Measurements from ENCODE around the gene ZEB1.

ZEB1 gene

DNA sequence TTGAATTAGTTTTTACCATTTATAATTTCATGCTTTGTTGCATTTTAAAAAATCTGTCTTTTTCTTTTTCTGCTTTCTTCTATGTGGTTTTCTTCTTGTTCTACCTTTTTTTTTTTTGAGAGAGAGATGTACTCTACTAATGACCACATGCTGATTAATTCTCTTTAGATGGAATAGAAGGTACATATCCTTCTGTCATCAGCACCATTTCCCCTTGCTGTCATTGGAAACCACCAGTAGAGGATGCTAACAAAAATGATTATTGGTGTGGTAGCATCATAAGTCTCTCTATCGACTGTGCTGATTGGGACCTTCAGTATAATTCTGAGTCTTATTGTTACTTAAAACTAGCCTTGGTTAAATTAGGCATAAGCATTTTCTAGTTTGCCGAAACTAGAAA is 3.6 kb downstream of the ZEB1 start:
- H3K4me3 ChIP-seq (ENCODE audit: low read depth, low read length) = no peak overlapping the region
- TF ChIP-seq, protein P1, sequence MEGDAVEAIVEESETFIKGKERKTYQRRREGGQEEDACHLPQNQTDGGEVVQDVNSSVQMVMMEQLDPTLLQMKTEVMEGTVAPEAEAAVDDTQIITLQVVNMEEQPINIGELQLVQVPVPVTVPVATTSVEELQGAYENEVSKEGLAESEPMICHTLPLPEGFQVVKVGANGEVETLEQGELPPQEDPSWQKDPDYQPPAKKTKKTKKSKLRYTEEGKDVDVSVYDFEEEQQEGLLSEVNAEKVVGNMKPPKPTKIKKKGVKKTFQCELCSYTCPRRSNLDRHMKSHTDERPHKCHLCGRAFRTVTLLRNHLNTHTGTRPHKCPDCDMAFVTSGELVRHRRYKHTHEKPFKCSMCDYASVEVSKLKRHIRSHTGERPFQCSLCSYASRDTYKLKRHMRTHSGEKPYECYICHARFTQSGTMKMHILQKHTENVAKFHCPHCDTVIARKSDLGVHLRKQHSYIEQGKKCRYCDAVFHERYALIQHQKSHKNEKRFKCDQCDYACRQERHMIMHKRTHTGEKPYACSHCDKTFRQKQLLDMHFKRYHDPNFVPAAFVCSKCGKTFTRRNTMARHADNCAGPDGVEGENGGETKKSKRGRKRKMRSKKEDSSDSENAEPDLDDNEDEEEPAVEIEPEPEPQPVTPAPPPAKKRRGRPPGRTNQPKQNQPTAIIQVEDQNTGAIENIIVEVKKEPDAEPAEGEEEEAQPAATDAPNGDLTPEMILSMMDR (IDR thresholded peaks at IDR 0.05; ENCODE audit: low read depth, low read length, missing control alignments) = peak; percentile 54
- DNase-seq (ENCODE audit: low read depth) = no peak

- no peak for DNase-seq (ENCODE audit: low read depth)
- H3K4me3 ChIP-seq (ENCODE audit: low read depth, low read length) = no peak overlapping the region
- TF ChIP-seq, protein P1 (IDR thresholded peaks at IDR 0.05; ENCODE audit: low read depth, low read length, missing control alignments) = no peak
Measured at GRCh38 chr10:31340343-31340742, 21.3 kb downstream of the ZEB1 start.

DNA sequence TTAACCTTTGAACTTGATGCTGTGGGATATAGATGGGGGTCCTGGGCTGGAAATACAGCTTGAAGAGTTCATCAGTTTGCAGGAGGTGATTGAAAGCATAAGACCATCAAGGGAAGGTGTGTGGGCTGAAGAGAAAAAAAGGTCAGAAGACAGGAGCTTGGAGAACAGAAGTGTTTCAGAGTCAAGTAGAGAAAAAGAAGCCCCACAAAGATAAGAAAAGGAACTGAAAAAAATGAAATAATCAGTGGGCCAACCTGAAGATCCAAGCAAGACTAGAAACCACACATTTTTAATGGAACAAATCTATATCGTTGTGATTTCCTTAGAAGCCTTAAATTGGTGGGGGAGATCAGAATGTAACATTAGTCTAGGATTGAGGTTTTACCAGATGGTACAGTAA is 22.5 kb downstream of the ZEB1 start:
- H3K4me3 ChIP-seq (ENCODE audit: low read depth, low read length) = no peak overlapping the region
- TF ChIP-seq, protein P1 (IDR thresholded peaks at IDR 0.05; ENCODE audit: low read depth, low read length, missing control alignments) = no peak
- no peak for DNase-seq (ENCODE audit: low read depth)

GRCh38 chr10:31343009-31343408 is 24.0 kb downstream of the ZEB1 start:
- no peak for DNase-seq (ENCODE audit: low read depth)
- no peak overlapping the region for H3K4me3 ChIP-seq (ENCODE audit: low read depth, low read length)
- TF ChIP-seq, protein P1 (IDR thresholded peaks at IDR 0.05; ENCODE audit: low read depth, low read length, missing control alignments) = no peak

- no peak overlapping the region for H3K4me3 ChIP-seq (ENCODE audit: low read depth, low read length)
- DNase-seq (ENCODE audit: low read depth) = no peak
Measured at GRCh38 chr10:31343551-31343950, 24.5 kb downstream of the ZEB1 start.

GRCh38 chr10:31345886-31346285 is 26.9 kb downstream of the ZEB1 start:
- TF ChIP-seq, protein P1 (IDR thresholded peaks at IDR 0.05; ENCODE audit: low read depth, low read length, missing control alignments) = no peak
- no peak overlapping the region for H3K4me3 ChIP-seq (ENCODE audit: low read depth, low read length)
- no peak for DNase-seq (ENCODE audit: low read depth)

More at GRCh38 chr10:31343551-31343950, 24.5 kb downstream of the ZEB1 start:
- TF ChIP-seq, protein P1 (IDR thresholded peaks at IDR 0.05; ENCODE audit: low read depth, low read length, missing control alignments) = no peak

DNA sequence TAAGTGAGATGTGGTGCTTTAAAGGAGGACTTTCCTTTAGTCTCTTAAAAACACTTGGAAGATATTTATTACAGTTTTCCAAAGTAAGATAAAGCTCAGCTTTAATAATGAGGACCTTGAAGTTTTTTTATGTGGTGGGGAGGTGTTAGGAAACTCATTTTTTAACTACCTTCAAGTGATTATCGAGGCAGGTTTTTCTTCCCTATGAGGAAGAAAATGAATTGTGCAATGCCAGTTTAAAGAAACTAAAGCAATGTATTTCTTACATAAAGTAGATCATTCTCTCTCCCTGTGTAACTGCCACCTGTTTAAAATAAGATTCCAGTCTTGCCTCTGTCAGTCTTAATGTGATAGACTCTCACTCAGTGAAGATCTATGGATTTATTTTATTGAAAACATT is 27.9 kb downstream of the ZEB1 start:
- TF ChIP-seq, protein P1 (IDR thresholded peaks at IDR 0.05; ENCODE audit: low read depth, low read length, missing control alignments) = no peak

More for the DNA sequence above, 27.9 kb downstream of the ZEB1 start:
- no peak for DNase-seq (ENCODE audit: low read depth)
- no peak overlapping the region for H3K4me3 ChIP-seq (ENCODE audit: low read depth, low read length)
